Sciatic nerve (tissue), 2 donors: ENCODE results near the gene SF3B3. TPM values are rescaled to one million over a fixed set of nuclear protein-coding genes. Genes with fewer than 3 reads are reported as not detected.

Source experiments
- ATAC-seq: fragments of 200-7000 bp; cut with Tn5 transposase; one replicate; pipeline ENCODE4 v1.9.1; 2020; ENCODE audit warnings: mild to moderate bottlenecking, moderate library complexity
- DNase-seq: peaks from one replicate; pipeline ENCODE4 v3.0.0-alpha.2; 2020; ENCODE audit warnings: low spot score
- intact Hi-C: fragments of 100-400 bp; cut with DNase I; formaldehyde crosslinking; loops from one replicate; pipeline ENCODE4 v1.14.2; 2022
- total RNA-seq: library from RNA; stranded (reverse); fragmentation: NEBNext Ultra II Directional; extraction: Animal tissue kit (Norgen Biotek cat#: 25700); gene quantifications from one replicate; pipeline ENCODE4 v1.2.1, GENCODE V29; 2021
- donor health status: DM: no; HTN: no; CAD: no.
- donor health status: DM: no; HTN: no; CAD: no.

The SF3B3 gene
- total RNA-seq, 1 donor from 2014 or later = 207 TPM

- DNase-seq (no peak), ATAC-seq (no peak)
- intact Hi-C loops = no loop called here
Measured at GRCh38 chr16:70551788-70552187, 28.2 kb downstream of the SF3B3 start.

DNA sequence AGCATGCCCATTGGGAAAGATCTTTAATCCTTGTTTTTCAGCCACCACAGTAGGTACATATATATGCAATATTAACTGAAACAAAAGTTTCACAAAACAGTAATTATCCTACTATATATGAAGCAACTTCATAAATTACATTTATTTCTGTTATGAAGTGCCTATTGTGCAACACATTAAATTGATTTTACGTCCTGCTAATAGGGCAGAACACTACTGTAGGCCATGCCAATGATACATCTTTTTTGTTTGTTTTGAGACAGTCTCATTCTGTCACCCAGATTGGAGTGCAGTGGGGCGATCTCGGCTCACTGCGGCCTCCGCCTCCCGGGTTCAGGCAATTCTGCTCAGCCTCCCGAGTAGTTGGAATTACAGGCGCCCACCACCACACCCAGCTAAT lies 29.1 kb downstream of the SF3B3 start:
- ATAC-seq (no peak), DNase-seq (no peak)
- intact Hi-C loops = no loop called here

DNA sequence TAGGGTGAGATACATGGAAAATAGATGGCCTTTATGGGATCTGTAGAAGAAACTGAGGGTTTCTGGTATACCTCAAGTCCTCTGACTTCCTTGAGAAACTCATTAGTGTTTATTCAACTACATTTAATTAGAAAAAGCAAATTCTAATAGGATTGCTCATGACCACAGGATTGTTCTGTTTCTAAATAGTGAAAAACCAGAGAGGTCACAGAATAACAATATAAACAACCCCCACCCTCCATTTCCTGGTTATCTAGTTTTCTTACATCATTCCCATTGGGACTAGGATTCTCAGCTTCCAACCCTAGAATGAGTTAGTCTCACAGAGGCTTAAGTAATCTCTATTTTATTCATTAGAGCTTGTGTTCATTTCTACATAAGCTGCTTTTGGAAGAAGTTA lies 30.0 kb downstream of the SF3B3 start:
- intact Hi-C loops = no loop called here
- DNase-seq = no peak
- no peak for ATAC-seq

DNA sequence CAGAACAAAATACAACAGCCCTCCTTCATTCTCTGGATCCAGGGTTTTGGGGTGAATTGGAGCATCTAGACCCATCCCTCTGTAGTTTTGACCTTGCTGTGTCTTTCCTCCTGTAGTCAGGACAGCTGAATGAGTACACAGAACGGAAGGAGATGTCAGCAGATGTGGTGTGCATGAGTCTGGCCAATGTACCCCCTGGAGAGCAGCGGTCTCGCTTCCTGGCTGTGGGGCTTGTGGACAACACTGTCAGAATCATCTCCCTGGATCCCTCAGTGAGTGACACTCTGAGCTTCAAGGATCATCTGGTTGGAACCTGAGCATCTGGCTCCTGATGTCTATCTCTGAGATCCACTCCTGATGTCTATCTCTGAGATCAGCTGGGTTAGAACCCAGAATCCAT lies 32.4 kb downstream of the SF3B3 start:
- ATAC-seq (no peak), DNase-seq (no peak)
- intact Hi-C loops = no loop called here

DNA sequence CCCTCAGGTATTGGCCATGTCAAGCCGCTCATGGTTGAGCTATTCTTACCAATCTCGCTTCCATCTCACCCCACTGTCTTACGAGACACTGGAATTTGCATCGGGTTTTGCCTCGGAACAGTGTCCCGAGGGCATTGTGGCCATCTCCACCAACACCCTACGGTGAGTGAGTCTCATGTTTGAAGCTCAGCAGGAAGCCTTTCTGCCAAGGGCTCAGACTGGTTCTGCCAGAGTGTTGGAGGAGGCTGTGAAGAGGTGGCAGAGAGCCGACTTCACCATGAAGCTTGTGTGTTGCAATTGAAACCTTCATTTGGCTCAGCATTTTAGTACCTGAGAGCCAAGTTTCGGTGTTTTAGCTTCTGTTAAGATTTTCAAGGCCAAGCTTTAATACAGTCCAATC lies 38.0 kb downstream of the SF3B3 start:
- ATAC-seq (no peak), DNase-seq (no peak)
- intact Hi-C loops = no loop called here

DNA sequence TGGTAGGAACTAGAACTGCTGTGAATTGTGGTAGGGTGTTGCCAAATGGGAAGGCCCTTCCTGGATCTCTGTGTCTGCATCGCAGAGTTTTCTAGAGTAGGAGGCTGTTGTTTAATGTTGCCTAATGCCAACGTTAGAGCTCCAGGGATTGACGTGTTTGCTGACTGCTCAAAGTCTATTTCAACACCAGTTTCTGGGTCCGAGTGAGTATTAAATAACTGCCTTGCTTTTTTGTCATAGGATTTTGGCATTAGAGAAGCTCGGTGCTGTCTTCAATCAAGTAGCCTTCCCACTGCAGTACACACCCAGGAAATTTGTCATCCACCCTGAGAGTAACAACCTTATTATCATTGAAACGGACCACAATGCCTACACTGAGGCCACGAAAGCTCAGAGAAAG lies 40.0 kb downstream of the SF3B3 start:
- ATAC-seq = no peak
- intact Hi-C loops = no loop called here
- DNase-seq = no peak

DNA sequence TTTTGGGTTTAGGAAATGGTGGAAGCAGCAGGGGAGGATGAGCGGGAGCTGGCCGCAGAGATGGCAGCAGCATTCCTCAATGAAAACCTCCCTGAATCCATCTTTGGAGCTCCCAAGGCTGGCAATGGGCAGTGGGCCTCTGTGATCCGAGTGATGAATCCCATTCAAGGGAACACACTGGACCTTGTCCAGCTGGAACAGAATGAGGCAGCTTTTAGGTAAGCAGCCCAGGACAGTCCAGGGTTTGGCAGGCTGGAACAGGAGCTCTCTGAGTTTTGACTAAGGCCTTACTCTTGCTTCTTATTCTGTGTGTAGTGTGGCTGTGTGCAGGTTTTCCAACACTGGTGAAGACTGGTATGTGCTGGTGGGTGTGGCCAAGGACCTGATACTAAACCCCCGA lies 41.4 kb downstream of the SF3B3 start:
- no peak for DNase-seq
- intact Hi-C loops = no loop called here
- ATAC-seq = no peak

- ATAC-seq = no peak
- DNase-seq = peak; percentile 40
- intact Hi-C loops = no loop called here
Measured at GRCh38 chr16:70568601-70569237, 45.1 kb downstream of the SF3B3 start.

DNA sequence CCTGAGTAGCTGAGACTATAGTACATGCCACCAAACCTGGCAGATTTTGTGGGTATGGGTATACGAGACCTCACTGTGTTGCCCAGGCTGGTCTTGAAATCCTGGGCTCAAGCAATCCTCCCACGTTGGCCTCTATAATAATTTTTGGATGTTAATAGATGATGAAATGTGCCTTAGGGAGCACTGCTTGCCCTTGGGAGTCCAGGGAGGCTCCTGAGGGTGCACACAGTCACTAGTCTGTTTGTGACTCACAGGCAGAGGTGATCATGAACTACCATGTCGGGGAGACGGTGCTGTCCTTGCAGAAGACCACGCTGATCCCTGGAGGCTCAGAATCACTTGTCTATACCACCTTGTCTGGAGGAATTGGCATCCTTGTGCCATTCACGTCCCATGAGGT lies 46.1 kb downstream of the SF3B3 start:
- DNase-seq = no peak
- intact Hi-C loops = loop anchor here (10.0 kb wide), 2 partner anchors 45 to 75 kb away; partner anchors contain the start of genes COG4, IL34 and SF3B3
- ATAC-seq = no peak

DNA sequence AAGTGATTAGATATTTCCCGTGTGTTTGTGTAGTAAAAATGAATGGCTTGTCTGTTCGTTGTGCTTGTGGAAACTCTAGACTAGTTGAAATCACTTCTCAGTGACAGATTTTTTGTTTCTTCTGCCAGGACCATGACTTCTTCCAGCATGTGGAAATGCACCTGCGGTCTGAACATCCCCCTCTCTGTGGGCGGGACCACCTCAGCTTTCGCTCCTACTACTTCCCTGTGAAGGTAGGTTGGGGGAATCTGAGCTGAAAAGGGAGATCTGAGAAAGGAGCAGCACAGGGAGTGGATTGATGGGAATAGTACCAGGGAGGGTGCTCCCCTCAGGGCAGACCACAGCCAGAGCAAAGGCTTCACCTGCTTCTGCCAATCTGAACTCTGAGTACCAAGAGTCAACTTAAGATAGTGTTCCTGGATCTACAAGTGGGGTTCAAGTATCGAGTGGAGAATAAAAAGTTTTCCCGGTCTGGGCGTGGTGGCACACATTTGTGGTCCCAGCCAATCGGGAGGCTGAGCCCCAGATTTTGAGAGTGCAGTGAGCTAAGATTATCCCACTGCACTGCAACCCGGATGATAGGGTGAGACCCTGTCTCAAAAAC lies 47.5 kb downstream of the SF3B3 start:
- ATAC-seq (no peak), DNase-seq (peak; percentile 32)
- intact Hi-C loops = loop anchor here (10.0 kb wide), 2 partner anchors 46 to 74 kb away; partner anchors contain the start of genes COG4, IL34 and SF3B3

GRCh38 chr16:70571623-70572022 lies 48.0 kb downstream of the SF3B3 start:
- DNase-seq = peak; percentile 32
- ATAC-seq = no peak
- intact Hi-C loops = loop anchor here (10.0 kb wide), 2 partner anchors 47 to 73 kb away; partner anchors contain the start of genes COG4, IL34 and SF3B3

- ATAC-seq (no peak), DNase-seq (peak; percentile 38)
- intact Hi-C loops = loop anchor here (10.0 kb wide), 2 partner anchors 47 to 73 kb away; partner anchors contain the start of genes COG4, IL34 and SF3B3
Measured at GRCh38 chr16:70572050-70572925, 48.7 kb downstream of the SF3B3 start.

GRCh38 chr16:70572926-70573270 lies 49.3 kb downstream of the SF3B3 start:
- DNase-seq = no peak
- intact Hi-C loops = loop anchor here (10.0 kb wide), 2 partner anchors 48 to 72 kb away; partner anchors contain the start of genes COG4, IL34 and SF3B3
- no peak for ATAC-seq

DNA sequence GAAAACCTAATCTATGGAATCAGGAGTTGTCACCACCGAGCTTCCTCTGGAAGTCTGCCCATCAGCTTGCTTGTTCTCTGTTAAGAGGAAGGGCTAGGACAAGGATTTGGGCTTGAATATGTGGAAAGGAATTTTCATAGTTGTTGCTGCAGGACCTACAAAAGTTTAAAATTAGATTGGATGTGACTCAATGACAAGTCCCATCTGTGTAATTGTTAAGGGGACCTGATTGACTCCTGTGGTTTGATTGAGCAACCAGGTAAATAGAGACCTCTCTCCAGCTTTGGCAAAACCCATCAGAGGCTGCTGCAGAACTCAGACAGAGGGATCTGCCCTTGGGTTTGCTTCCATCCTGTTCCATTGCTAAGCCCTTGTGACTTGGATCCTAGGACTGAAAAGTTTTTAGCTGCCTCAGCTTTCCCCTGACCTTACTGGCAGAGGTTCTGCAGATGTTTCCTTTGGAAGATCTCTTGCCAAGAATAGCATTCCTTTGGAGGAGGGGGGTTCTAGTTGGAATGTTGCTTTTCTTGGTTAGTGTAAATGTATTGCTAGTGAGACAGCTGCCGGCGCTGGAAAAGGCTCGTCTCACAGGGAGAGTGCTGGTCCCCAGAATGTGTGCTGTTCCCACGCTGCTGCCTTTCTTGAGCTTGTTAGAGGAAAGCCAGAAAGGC lies 50.0 kb downstream of the SF3B3 start:
- ATAC-seq = peak; percentile 88
- peak; percentile 70 for DNase-seq
- intact Hi-C loops = loop anchor here (10.0 kb wide), 2 partner anchors 49 to 71 kb away; partner anchors contain the start of genes COG4, IL34 and SF3B3

GRCh38 chr16:70574595-70575271 lies 51.1 kb downstream of the SF3B3 start:
- intact Hi-C loops = loop anchor here (10.0 kb wide), 2 partner anchors 50 to 70 kb away; partner anchors contain the start of genes COG4, IL34 and SF3B3
- ATAC-seq (no peak), DNase-seq (peak; percentile 31)

- ATAC-seq (no peak), DNase-seq (peak; percentile 33)
- intact Hi-C loops = loop anchor here (10.0 kb wide), 2 partner anchors 51 to 69 kb away; partner anchors contain the start of genes COG4, IL34 and SF3B3
Measured at GRCh38 chr16:70575376-70575775, 51.8 kb downstream of the SF3B3 start.

- DNase-seq (no peak), ATAC-seq (no peak)
- intact Hi-C loops = loop anchor here (10.0 kb wide), 2 partner anchors 52 to 68 kb away; partner anchors contain the start of genes COG4, IL34 and SF3B3
Measured at GRCh38 chr16:70576431-70577255, 53.0 kb downstream of the SF3B3 start.
